Stimulated activated CD4-positive, alpha-beta T cell treated with anti-CD3 and anti-CD28 coated beads, Interleukin-4, amount 100 ng/mL, for 4 hours (primary cell): ENCODE results near the gene AGK.
"Not testable (repeated sequence)": the region's sequence is repeated elsewhere in the genome, so short reads cannot be mapped to it uniquely, and the experiment has no call there.

ENCODE experiments used
- DNase-seq, 2 experiments: peaks; one replicate each; pipeline ENCODE4 v3.0.0-alpha.2; 2020

AGK gene

GRCh38 chr7:141685285-141686023, 134.2 kb downstream of the AGK start:
- no peak for DNase-seq

- DNase-seq, result no peak
These were observed 134.9 kb downstream of the AGK start for GRCh38 chr7:141686074-141686473.

- DNase-seq, result no peak
These were observed 135.5 kb downstream of the AGK start for GRCh38 chr7:141686670-141687069.

- DNase-seq, result no peak
These were observed 136.8 kb downstream of the AGK start for GRCh38 chr7:141688043-141688442.

- not testable (repeated sequence) for DNase-seq
These were observed 138.0 kb downstream of the AGK start for GRCh38 chr7:141689072-141689825.

GRCh38 chr7:141691540-141691939, 140.3 kb downstream of the AGK start:
- DNase-seq, result no peak

GRCh38 chr7:141691961-141692360, 140.8 kb downstream of the AGK start:
- no peak for DNase-seq

GRCh38 chr7:141693082-141693481, 141.9 kb downstream of the AGK start:
- no peak for DNase-seq

GRCh38 chr7:141695803-141696289, 144.6 kb downstream of the AGK start:
- no peak for DNase-seq

- DNase-seq, result no peak
These were observed 145.1 kb downstream of the AGK start for GRCh38 chr7:141696348-141696747.

GRCh38 chr7:141697211-141697871, 146.1 kb downstream of the AGK start:
- no peak for DNase-seq

GRCh38 chr7:141698247-141699015, 147.2 kb downstream of the AGK start:
- DNase-seq, result no peak

- no peak for DNase-seq
These were observed 148.7 kb downstream of the AGK start for GRCh38 chr7:141699860-141700259.

GRCh38 chr7:141700296-141700847, 149.2 kb downstream of the AGK start:
- no peak for DNase-seq

- DNase-seq, result peak in 1 of 2 experiments; percentile 3
These were observed 149.7 kb downstream of the AGK start for GRCh38 chr7:141700848-141701371.

- peak; percentile 57 to 58 for DNase-seq
These were observed 150.4 kb downstream of the AGK start for GRCh38 chr7:141701489-141702046.

- peak; percentile 24 to 64 for DNase-seq
These were observed 150.9 kb downstream of the AGK start, which contains the start of gene DENND11 for GRCh38 chr7:141702047-141702567. DENND11 (minus strand) TSS chr7:141702166; CDS start chr7:141702153, 13 bp downstream.

GRCh38 chr7:141702892-141703291, 151.7 kb downstream of the AGK start:
- no peak for DNase-seq

GRCh38 chr7:141704112-141704511, 152.9 kb downstream of the AGK start:
- no peak for DNase-seq

GRCh38 chr7:141704741-141705140, 153.5 kb downstream of the AGK start:
- DNase-seq, result no peak
